ENCODE results near the gene ZNF143.
"Not testable (repeated sequence)": the region's sequence is repeated elsewhere in the genome, so short reads cannot be mapped to it uniquely, and the experiment has no call there.

Gene ZNF143

DNA sequence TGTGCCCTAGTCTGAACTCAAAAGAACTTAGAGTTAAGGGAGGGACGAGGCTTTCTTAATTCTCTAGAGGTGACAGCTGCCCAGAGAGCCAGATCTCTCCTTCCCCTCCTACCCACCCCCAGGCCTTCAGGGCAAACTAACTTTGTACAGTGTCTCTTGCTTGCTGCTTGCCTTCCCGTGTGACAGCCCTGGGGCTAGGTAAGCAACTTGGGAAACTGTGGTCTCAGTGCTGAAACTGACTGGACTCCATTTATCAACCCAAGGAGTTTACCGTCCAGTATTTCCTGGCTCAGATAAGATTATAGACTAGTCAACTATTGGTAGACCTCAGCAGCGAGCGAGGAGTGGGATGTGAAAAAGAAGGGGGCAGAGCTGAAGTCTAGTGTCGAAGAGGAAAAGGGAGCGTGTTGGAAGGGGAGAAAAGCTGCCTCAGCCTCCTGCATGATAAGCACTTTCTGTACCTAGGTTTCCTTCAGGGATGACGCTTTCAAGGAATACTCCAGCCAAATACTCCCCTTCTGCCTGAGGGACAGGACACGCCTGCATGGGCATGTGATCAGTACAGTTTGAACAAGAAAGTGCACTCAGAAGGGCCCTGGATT, 69.3 kb downstream of the ZNF143 start:
- no peak for TF ChIP-seq ZFX (IDR thresholded peaks at IDR 0.05)
- TF ChIP-seq, protein P1, sequence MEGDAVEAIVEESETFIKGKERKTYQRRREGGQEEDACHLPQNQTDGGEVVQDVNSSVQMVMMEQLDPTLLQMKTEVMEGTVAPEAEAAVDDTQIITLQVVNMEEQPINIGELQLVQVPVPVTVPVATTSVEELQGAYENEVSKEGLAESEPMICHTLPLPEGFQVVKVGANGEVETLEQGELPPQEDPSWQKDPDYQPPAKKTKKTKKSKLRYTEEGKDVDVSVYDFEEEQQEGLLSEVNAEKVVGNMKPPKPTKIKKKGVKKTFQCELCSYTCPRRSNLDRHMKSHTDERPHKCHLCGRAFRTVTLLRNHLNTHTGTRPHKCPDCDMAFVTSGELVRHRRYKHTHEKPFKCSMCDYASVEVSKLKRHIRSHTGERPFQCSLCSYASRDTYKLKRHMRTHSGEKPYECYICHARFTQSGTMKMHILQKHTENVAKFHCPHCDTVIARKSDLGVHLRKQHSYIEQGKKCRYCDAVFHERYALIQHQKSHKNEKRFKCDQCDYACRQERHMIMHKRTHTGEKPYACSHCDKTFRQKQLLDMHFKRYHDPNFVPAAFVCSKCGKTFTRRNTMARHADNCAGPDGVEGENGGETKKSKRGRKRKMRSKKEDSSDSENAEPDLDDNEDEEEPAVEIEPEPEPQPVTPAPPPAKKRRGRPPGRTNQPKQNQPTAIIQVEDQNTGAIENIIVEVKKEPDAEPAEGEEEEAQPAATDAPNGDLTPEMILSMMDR (conservative IDR thresholded peaks at IDR 0.05) = no peak
- H3K27ac ChIP-seq = no peak overlapping the region

GRCh38 chr11:9530901-9531625, 70.3 kb downstream of the ZNF143 start:
- no peak overlapping the region for H3K27ac ChIP-seq

DNA sequence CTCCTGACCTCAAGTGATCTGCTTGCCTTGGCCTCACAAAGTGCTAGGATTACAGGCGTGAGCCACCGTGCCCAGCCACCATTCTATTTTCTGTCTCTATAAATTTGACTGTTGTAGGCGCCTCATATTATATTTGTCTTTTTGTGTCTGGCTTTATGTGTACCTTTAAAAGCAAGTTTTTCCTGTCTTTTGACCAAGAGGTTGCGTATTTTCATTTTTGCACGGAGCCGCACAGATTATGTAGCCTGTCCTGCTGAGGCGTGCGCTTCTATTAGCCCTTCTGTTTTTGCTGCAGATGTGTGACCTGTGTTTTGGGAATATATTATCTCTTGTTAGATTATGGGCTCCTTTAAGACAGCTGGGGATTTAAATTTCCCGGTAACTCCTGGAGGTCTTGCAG, 72.2 kb downstream of the ZNF143 start:
- peak overlapping the region; percentile 18; the same call in 1 of the 2 replicates for H3K27ac ChIP-seq
- TF ChIP-seq, protein P1 (conservative IDR thresholded peaks at IDR 0.05) = no peak
- no peak for TF ChIP-seq ZFX (IDR thresholded peaks at IDR 0.05)

More at GRCh38 chr11:9530901-9531625, 70.3 kb downstream of the ZNF143 start:
- TF ChIP-seq, protein P1 (conservative IDR thresholded peaks at IDR 0.05) = no peak
- TF ChIP-seq ZFX (IDR thresholded peaks at IDR 0.05) = no peak

DNA sequence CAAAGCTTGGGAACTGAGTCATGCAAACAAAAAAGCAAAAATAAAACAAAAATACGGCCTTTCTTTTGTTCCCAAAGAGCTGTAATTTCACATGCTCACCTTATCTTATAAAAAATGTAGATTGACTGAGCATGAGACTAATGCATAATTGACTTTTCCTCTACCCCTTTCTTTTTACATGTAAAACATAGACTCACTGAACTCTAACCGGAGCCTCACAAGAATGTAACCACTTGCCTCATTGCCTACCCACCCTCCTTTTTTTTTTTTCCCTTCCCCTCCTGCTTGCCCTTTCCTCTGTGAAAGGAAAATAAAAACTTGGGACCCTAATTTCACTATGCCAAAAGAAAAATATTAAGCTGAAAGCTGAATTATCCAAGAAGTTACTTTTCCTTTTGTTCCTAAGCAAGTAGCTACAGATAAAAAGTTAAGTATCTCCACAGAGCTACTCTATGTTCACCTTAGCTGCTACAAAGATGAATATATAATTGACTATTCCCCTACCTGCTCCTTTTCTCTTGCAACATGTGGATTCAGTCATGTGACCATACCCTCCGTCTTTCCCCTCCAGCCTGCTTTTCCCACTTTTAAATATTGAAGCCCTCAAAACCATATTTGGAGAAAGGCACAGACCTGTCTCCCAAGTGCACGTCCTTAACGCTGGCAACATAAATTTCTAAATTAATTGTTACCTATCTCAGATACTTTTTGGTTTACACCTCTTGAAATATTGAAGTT, 73.1 kb downstream of the ZNF143 start:
- H3K27ac ChIP-seq = no peak overlapping the region
- TF ChIP-seq ZFX (IDR thresholded peaks at IDR 0.05) = no peak
- TF ChIP-seq, protein P1 (conservative IDR thresholded peaks at IDR 0.05) = no peak

- peak overlapping the region; percentile 0; the same call in 1 of the 2 replicates for H3K27ac ChIP-seq
- TF ChIP-seq, protein P1 (conservative IDR thresholded peaks at IDR 0.05) = peak; percentile 95
- TF ChIP-seq ZFX (IDR thresholded peaks at IDR 0.05) = no peak
These were observed 74.5 kb downstream of the ZNF143 start for GRCh38 chr11:9535189-9535781.

- H3K27ac ChIP-seq = no peak overlapping the region
- TF ChIP-seq, protein P1 (conservative IDR thresholded peaks at IDR 0.05) = no peak
These were observed 77.7 kb downstream of the ZNF143 start for GRCh38 chr11:9538548-9538947.

GRCh38 chr11:9549216-9549615, 88.4 kb downstream of the ZNF143 start:
- not testable (repeated sequence) for H3K27ac ChIP-seq
